NAMALWA (cell line): ENCODE results near the gene OPCML.

ENCODE experiments used
- DNase-seq: peaks from one replicate; pipeline ENCODE4 v3.0.0-alpha.2; 2015; ENCODE audit warnings: low spot score

The OPCML gene

DNA sequence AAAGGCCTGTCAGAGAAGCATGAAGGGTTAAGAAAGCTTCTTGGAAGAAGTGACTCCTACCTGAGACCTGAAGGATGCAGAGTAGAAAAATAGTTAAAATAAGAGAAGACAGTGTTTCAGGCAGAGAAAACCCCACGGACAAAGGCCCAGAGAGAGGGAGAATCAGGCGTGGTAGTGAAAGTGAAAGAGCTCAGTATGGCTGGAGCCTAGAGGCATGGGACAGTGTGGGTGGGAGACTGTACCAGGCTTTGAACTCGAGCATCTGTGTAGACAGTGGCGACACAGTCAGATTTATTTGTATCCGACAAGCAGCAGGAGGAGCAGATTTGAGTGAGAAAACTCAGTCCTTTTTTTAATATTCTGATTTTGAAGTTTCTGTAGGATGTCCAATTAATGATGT is 360.0 kb downstream of the OPCML start:
- DNase-seq: no peak

DNA sequence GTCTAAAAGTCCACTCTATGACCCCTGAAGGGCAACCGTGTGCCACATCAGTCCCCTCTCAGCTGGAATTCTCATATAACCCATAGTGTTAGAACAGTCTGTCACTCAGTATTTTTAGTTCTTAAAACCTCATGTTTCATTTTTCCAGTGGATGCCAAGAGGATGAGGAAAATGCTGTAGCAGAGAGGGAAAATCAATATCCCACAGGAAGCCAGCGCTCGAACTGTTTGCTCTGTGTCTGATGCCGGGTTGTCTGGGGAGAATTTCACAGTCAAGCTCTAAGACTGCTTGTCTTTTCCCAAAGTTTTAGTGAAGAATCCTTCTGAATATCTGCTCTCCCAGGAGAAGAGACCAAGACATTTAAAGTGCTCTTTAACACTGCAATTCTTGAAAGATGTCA is 360.9 kb downstream of the OPCML start:
- DNase-seq: no peak

DNA sequence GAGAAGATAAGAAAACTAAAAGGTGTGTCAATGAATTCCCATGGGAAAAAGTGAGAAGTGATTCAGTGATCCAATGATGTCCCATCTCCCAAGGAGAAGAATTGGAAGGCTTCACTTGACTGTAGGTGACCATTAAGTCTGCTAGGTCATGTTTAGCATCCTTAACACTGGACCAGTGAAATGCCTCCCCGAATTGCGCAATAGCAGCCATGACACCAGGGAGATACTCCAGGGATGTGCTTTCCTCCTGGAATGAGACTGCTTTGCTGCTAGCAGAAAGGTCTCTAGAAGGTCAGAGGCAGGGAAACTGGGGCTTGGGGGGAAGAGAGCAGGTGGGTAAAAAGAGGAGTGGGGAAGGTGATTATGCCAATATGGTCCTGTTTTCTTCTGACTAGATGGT is 364.3 kb downstream of the OPCML start:
- no peak for DNase-seq

DNA sequence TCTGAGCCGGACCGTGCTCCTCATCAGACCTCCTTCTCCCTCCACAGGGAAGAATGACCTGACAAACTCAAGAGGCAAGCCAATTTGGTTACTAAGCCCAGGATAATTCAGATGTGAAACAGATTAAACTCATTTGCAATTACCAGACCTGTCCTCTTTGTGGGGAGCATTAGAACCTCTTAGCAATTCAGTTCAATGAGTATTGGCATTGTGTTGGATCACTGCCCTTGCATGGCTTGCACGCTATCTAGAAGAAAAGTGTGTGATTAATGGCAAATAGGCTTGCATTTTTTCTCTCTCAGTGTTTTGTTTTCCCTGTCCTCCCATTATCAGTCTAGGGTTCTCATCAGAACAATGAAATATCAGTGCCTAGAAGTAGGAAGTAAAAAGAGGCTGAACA is 365.6 kb downstream of the OPCML start:
- no peak for DNase-seq

DNA sequence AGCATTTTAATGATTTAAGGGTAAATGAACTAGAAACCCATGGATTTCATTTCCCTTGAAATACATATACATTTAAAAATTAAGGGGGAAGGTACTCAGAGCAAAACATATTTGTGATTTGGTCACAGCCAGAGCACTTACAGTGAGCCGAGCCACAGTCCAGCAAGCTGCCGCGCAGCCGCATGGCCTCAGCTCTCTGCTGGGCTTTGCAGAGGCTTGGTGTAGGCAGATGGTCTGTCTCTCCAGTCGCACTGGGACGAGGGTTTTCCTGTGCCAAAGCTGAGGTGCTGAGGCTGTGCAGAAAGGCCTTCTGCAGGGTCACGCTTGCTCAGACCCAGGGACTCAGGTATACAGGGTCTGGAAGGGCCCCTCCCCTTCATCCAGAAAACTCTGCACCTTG is 367.3 kb downstream of the OPCML start:
- no peak for DNase-seq

DNA sequence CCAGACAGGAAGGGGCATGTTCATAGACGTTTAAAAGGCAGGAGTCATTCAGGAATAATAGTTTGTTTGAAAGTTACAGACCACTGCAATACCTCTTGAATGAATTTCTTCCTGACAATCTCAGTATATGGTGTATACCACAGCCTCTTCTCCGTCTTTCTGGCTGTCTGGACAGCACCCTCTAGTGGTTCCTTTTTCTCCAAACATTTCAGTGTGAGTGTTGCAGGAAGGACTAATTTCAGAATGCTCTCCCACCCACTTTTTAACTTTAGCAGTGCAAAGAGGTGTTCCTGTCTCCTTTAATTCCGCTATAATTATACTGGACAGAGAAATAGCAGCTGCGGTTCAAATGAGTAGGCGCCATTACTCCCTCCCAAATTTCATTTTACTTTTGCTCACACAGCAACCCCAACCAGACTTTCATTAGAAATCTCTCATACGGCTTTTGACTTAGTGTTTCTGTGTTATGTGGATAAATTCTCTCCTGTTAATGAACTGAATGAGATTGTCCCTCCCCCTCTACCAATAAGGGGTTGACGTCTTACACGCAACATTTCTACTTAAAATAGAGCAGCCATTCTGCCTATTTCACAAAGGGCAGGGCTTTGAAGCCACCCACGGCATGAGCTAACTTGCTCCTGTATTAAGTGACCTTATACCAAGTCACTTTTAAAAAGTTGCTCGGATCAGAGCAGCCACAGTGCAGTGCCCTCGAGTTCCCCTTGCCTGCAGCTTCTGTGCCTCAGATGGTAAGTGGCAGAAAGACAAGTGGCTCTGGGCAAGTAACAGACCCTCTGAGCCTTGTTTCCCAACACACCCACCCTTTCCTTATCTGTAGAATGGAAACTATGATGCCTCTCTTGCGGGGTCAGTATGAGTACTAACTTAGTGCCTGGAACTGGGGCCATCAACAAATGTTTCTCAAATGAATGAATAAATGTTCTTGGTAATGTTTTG is 368.6 kb downstream of the OPCML start:
- peak; percentile 65 for DNase-seq

DNA sequence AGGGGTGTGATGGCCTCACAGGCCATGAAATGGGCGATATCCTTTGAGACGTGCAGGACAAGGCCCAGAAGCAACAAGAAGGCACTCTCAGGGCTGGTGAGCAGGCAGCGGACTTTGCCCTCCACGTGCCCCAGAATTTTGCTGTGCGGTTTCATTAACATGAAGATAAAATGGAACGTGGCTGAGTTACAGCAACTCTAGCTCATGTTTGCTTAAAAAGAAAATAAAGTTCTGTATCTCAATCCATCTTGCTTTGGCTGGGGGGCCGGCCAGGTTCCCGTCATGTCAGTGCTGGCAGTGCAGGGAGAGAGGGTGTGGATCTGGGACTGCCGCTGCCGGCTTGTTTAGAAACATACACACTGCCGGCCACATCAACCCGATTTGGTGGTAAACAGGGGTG is 370.1 kb downstream of the OPCML start:
- DNase-seq: no peak

DNA sequence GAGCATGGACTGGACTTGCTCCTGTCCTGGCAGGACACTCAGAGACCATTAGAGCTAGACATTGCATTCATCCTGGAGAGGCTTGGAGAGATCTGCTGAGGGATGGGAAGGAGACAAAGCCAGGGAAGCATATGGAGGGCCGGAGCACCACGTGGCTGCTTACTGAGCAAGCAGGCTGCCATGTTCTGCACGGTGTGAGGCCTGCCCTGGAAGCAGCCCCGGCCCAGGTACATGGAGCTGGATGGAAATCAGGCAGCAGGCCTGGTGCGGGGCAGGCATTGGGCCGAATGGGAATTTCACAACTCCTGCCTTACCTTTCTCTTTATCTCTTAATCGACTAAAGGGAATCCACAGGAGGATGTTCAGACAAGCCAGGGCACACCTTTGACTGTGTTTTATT is 371.5 kb downstream of the OPCML start:
- DNase-seq: no peak

DNA sequence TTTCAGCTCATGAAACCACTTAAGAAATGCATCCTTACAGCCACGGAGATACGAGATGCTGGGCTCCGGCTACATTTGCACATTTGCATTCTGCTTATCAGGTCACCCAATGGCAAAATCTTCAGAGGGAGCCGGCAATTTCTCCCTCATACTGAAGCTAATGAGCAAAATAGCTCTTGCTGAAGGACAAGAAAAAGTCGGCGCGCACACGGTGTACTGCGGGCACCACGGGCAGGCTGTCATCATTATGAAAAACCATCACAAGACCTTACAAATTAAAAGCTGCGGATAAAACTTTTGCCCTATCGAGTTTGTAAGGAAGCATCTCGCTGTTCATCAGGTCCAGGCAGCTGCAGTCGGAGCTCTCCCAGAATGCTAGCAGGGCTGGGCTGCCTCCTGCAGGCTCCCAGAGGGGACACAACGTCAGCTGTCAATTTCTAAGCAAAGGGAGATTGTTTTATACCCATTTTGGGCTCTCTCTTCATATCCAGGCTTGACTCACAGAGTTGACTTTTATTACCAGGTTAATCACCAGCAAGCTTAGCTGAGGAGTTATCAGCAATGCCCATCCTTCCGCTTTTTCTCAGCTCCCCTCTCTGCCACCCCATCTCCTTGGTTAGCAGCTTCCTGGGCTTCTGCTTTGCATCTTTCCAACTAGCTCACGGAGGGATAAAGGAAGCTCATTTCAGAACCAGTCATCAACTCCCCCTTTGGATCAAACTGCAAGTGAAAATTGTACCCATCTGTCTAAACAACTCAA is 375.1 kb downstream of the OPCML start:
- DNase-seq: no peak

DNA sequence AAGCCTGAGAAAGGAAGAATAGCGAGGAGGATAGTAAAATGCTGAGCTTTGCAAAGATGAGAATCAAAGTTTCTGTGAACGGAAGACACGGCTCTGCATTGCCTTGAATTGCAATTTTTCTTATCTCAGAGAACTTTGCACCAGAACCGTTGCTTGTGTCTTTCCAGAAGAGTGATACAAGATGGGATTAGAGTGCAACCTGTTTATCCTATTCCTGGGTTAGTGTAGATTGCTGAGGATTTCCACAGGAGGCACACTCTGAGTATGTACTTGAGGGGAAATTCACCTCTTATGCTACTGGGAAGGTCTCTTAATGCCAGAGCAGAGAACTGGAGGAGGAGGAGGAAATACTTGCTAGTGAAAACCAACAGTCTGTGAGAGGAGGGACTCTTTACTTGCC is 377.5 kb downstream of the OPCML start:
- DNase-seq: no peak

DNA sequence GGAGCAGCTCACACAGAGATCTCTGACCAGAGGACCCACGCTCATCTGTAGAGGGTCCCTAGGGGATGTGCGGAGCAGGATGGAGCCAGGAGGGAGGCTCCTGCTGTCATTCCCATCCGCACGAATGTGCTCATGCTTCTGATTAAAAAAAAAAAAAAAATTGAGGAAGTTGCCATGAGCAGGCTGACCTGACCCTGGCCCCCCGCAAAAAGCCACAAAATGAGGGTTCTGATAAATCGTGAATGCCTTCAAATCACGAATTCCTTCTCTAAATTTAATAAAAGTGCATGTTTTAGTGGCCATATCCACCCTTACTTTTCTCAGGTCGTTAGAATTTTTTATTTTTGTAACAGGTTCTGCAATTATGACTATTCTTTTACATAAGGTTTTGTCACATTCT is 378.2 kb downstream of the OPCML start:
- no peak for DNase-seq

DNA sequence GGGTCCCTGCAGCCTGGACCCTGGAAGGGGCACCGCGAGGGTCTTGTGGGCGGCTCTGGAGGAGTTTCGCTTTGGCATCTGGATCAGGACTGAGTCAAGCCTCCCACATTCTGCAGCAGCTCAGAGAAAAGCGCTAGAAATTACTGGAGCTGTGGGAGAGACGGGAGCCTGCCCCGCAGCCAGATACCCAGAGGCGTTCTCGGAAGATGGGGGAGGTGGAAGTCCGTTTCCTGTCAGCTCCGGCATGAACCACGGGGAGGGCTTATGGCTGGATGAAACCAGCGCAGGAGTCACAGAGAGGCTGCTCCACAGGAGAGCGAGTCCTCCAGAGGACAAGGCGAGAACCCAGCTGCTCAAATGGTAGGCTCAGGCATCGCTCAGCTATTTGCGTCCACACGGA is 379.3 kb downstream of the OPCML start:
- DNase-seq: no peak

DNA sequence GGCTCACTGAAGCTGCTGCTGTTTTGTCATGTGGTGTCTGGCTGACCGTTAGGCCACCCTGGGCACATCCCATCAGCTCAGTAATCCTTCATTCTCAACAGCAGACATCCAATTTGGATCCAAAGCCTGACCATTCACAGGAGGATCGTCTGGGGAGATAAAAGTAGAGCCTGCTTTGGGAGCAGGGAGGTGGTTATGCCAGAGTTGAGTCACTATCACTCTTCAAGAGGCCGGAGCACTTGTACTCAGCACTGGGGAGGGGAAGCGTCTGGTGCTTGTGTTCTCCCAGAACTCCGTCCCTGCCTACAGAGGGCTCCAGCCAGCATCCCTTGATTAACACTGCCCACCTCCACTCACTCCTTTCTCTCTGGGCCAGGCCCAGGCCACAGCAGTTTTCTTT is 382.6 kb downstream of the OPCML start:
- DNase-seq: no peak

DNA sequence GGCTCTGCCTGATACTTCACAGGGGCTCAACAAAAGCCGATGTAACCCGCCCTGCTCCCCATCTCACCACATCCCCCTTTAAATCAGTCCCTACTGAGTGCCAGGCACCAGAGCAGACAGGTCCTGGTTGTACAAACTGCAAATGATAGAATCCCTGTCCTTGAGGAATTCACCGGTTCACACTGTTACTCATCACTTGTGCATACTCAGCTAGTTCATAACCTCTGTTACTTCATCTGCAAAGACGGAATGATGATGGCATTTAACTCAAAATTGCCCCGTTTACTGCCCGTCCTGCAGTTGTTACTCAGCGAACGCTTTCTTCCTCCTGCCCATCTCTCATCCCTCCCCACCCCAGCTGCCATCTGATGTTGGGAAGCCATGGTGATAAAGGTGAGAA is 384.7 kb downstream of the OPCML start:
- DNase-seq: no peak

DNA sequence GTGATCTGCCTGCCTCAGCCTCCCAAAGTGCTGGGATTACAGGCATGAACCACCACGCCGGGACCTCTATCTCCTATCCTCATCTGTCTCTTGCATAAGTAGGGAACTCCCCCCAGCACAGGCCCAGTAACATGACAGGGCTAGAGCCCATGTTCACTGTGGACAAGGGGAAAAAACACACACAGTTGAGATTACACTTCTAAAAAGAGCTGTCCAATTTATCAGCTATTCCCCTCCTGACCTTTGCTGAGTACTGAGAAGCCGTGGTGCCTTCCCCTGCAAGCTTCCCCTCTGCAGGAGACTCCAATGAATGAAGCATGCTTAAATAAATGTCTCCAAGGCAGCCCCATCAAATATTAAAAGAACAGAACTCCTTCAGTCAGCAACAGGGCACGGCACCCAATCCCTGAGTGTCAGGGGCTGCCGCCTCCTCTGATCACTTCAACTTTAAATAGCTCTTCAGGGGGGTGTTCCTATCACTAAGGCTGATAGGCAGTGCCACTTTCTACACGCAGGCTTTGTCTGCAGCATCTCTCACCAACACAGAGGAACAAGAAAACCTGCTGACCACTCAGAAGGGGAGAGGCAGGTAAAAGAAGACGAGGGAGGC is 385.5 kb downstream of the OPCML start:
- no peak for DNase-seq

DNA sequence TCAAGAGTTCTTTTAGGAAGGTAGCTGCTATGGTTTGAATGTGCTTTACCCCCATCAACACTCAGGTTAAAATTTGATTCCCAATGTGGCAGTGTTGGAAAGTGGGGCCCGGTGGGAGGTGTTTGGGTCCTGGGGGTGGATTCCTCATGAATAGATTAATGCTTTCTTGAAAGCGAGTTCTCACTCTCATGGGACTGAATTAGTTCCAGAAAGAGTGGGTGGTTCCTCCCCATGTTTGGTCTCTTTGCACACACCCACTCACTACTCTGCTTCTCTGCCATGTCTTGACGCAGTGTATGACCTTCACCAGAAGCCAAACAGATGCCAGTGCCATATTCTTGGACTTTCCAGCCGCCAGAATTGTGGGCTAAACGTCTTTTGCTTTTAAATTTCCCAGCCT is 394.4 kb downstream of the OPCML start:
- DNase-seq: no peak

DNA sequence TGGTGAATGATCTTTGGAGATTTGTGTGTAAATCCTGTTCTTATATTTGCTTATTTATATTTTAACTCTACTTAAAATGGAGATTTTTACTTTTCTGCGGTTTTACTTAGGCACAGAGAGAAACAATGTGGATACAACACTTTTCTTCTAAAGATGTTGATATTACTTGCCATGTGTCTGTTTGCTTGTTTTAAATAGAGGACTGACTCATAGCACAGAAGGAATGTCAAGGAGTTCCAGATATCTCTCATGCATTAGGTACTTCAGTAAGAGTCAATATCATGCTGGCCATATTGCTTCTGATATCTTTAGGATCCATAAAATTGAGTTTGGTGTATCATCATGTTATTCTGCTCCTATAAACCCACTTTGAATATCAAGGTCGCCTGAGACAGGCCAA is 395.0 kb downstream of the OPCML start:
- DNase-seq: no peak

DNA sequence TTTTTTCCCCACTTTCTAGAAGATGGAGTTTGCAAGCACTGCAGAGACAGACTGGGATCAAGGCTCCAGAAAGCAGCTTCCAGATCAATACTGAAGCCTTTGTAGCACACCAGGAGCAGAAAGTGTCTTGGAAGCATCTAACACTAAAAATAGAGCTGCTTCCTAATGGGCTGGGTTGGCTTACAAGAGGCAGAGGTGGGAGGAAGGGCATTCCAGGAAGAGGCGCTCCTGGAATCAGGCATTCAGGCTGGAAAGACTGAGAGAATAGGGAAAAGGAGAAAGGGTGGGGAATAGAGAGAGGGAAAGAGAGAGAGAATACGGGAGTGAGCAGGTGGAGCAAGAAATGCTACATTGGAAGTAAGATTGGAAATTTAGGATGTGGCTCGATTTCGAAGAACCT is 395.9 kb downstream of the OPCML start:
- DNase-seq: no peak

DNA sequence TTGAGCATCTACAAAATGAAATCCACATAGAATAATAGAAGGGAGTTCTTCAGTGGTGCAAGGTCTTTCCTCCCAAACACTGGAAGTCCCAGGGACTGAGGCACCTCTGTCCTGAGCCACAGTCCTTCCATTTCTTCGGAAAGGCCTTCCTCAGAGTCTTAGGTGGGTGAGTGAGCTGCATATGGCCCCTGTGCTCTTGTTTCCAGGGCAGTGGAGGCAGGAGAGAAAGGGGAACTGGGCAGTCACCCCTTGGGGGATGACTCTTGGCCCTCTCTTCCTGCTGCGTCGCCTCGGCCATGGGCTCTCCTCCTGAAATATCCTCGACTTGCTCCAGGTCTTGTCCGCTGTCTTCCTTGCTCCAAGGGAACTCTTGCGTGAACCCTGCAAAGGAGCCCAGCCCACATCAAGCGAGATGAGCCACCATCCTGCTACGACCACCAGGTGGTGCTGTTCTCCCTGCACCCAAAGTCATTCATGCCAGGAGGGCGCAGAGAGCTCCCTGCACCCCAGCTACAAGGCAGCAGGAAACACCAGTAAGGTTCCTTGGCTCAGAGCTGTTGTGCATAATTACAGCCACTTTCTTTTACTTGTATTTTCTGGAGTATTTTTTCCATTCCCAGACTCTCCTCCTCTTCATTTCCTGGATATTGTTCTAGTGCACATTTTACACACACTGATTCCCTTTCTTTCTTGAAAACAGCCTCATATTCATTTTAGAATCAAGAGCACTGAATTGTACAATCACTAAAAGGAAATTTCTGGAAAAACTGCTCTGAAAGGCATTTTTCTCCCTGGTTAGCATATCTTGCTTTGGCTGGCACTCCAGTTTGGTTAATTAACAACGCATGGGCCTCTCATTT is 397.8 kb downstream of the OPCML start:
- DNase-seq: peak; percentile 70

DNA sequence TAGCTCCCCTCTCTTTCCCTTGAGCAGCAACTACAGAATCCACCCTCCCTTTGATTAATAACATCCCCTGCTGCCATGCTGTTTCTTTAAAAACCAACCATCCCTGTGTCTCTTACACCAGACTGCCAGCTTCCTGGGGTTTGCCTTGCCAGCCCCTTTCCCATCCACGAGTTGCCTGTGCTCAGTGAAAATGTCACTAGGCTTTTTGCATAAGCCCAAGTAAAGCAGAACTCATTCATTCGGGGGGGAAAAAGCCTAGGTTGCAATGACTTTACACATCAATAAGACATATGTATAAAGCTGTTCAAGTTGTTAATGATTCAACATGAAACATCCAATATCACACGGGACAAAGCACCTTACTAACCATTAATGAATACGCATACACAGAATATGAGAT is 398.7 kb downstream of the OPCML start:
- no peak for DNase-seq

DNA sequence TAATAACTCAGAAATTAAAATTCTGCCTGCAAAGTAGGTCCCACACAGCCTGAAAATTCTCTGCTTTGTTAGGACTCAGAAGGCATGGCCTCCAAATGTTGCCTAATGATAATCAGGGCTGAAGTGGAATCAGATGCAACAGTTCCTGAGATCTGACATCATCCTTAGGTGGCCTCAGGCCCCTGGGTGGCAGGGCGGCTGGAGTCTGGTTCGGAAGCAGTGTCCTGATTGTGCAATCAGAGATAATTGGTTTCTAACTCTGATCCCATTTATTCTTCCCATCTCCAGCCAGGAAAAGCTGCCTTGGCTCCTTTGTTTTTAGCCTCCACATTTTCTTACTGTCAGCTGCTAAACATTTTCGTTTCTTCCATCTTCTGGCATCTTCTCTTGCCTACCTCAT is 399.3 kb downstream of the OPCML start:
- no peak for DNase-seq

DNA sequence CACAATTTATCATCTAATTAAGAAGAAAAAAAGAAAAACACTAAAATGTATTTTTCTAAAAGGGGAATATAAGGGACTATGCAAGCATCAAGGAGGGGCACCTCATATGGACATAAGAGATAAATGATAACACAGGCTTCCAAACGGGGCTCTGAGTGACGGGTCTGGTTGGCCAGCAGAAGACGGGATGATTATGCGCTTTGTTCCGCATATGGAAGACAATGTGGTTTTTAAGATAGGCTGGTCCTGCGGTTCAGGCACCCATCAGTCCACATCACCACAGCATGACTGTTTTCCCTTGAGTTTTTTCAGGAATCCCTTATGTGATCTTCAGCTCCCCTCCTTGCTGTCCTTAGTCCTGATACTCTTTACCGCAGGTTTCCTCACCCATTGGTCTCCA is 404.6 kb downstream of the OPCML start:
- DNase-seq: no peak
